PC-9 (cell line): Measurements from ENCODE around the gene PGLYRP2. TPM values are rescaled to one million over a fixed set of nuclear protein-coding genes. Genes with fewer than 3 reads are reported as not detected.

Experiments
- BruUV-seq: library from RNA; stranded (reverse); fragments of 400-500 nt; replicated peaks from 2 replicates; lab custom pipeline; 2021; lab: Mats Ljungman, UMichigan
- CTCF ChIA-PET: fragments of 300-600 bp; sonication (Branson Sonifier 250); formaldehyde crosslinking; loops from one replicate; lab custom pipeline; 2022; ENCODE audit warnings: antibody characterized with exemption; lab: Charles Lee
- POLR2A ChIA-PET: fragments of 300-600 bp; sonication (Branson Sonifier 250); formaldehyde crosslinking; loops from one replicate; lab custom pipeline; 2022; ENCODE audit warnings: antibody characterized with exemption; ENCODE audit not compliant: unreplicated experiment; lab: Charles Lee
- DNase-seq, 2 experiments: peaks; one replicate each; pipeline versions ENCODE4 v3.0.0 to v3.0.0-alpha.2; 2015 to 2022; ENCODE audit warnings: mixed read lengths in 1 of 2
- H2AFZ ChIP-seq: fragments of 200-600 bp; sonication (generic); 2 replicates; pipeline ENCODE4 v1.8.1; 2017; ENCODE audit warnings: antibody characterized with exemption
- H3F3A ChIP-seq: fragments of 200-600 bp; sonication (generic); 2 replicates; pipeline ENCODE4 v1.8.1; 2017; ENCODE audit warnings: antibody characterized with exemption, mild to moderate bottlenecking, low read depth; ENCODE audit not compliant: insufficient read depth
- H3K27ac ChIP-seq: fragments of 200-600 bp; sonication (generic); 2 replicates; pipeline ENCODE4 v1.6.1; 2016; ENCODE audit warnings: mixed run types
- H3K27me3 ChIP-seq: fragments of 200-600 bp; sonication (generic); 2 replicates; pipeline ENCODE4 v1.6.1; 2016; ENCODE audit warnings: low read depth, mixed run types; ENCODE audit not compliant: insufficient read depth
- H3K36me3 ChIP-seq: fragments of 200-600 bp; sonication (generic); 2 replicates; pipeline ENCODE4 v1.6.1; 2016; ENCODE audit warnings: low read depth, mixed run types
- H3K4me1 ChIP-seq: fragments of 200-600 bp; sonication (generic); replicated peaks from 2 replicates; pipeline ENCODE4 v1.6.1; 2016; ENCODE audit warnings: mixed run types; ENCODE audit not compliant: insufficient read depth
- H3K4me2 ChIP-seq: fragments of 200-600 bp; sonication (generic); 2 replicates; pipeline ENCODE4 v1.6.1; 2017; ENCODE audit warnings: mixed run types
- H3K4me3 ChIP-seq: fragments of 200-600 bp; sonication (generic); 2 replicates; pipeline ENCODE4 v1.6.1; 2016; ENCODE audit warnings: mixed run types
- H3K79me2 ChIP-seq: fragments of 200-600 bp; sonication (generic); 2 replicates; pipeline ENCODE4 v1.6.1; 2017; ENCODE audit warnings: low read depth, mixed run types
- H3K9me2 ChIP-seq: fragments of 200-600 bp; sonication (generic); 2 replicates; pipeline ENCODE4 v1.8.1; 2017; ENCODE audit warnings: mild to moderate bottlenecking; ENCODE audit not compliant: insufficient read depth
- H3K9me3 ChIP-seq: fragments of 200-600 bp; sonication (generic); 2 replicates; pipeline ENCODE4 v1.8.1; 2016; ENCODE audit warnings: low read depth; ENCODE audit not compliant: insufficient read depth
- H4K20me1 ChIP-seq: fragments of 200-600 bp; sonication (generic); 2 replicates; pipeline ENCODE4 v1.8.1; 2017; ENCODE audit not compliant: insufficient read depth
- CTCF ChIP-seq: fragments of 200-600 bp; sonication (generic); conservative IDR thresholded peaks from 2 replicates; pipeline ENCODE4 v1.6.1; 2017; ENCODE audit warnings: mixed run types, antibody characterized with exemption, mild to moderate bottlenecking, moderate library complexity
- EZH2 ChIP-seq: fragments of 200-600 bp; sonication (generic); IDR thresholded peaks from 2 replicates; pipeline ENCODE4 v1.8.0; 2017; ENCODE audit warnings: antibody characterized with exemption, low read depth
- intact Hi-C: fragments of 100-400 bp; cut with micrococcal nuclease; formaldehyde crosslinking; loops from one replicate; pipeline ENCODE4 v1.10.0; 2022; ENCODE audit not compliant: unreplicated experiment
- microRNA-seq: library from miRNA; unstranded; fragments of <30 nt; microRNA quantifications from one replicate; pipeline ENCODE4 v1.2.0, GENCODE V29; 2021; ENCODE audit warnings: borderline number of aligned reads, borderline replicate concordance
- total RNA-seq: library from RNA; stranded (reverse); gene quantifications from 2 replicates; pipeline ENCODE4 v1.2.3, GENCODE V29; 2021

The PGLYRP2 gene
- total RNA-seq, 1 experiment from 2014 or later = not detected

- no peak for DNase-seq
- Histone ChIP-seq H3K27me3 (no peaks in the 10 kb centered on the region), H3K27ac (no peak overlapping the region), H3F3A (peaks cover 19% of the 10 kb centered on the region; the same call in 1 of the 2 replicates), H3K9me3 (no peaks in the 10 kb centered on the region), H3K4me1 (peaks cover 17% of the 10 kb centered on the region), H2AFZ (no peak overlapping the region), H3K36me3 (peaks cover 13% of the 10 kb centered on the region), H3K4me3 (no peak overlapping the region), H3K79me2 (peaks cover 25% of the 10 kb centered on the region), H3K4me2 (no peak overlapping the region), H3K9me2 (no peaks in the 10 kb centered on the region), H4K20me1 (peaks cover 18% of the 10 kb centered on the region)
- TF ChIP-seq EZH2 (no peak), CTCF (no peak)
- ChIA-PET POLR2A (no interaction called here), CTCF (no interaction called here)
- no TSS peak for BruUV-seq
- intact Hi-C loops = no loop called here
Observed at GRCh38 chr19:15421136-15421695, 58.1 kb downstream of the PGLYRP2 start.

DNA sequence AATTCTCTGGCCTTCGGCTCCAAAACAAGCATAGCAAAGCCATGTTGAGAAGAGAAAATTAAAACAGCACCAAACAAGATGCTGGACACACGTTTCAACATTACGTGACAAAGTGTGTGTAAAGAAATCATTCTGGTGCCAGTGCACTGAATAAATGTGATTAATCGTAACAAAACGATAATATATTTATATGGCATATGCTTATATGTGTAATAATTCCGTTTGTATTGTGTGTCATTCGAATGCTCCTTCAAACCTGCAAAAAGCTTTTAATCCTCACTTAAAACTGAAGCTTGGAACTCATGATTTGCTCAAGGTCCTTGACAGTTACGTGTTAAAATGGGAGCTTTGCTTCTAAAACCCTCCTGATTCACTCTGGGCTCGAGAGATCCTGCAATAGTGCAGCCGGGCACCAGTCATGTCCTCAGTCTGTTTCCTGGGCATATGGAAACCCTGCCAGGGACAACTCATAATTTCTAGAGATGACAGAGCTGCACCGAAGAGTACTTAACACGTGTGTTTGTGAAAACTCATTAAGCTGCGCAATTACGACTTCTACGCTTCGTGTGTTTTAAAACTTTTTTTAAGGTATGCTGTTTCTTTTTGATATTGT, 59.8 kb downstream of the PGLYRP2 start:
- ChIA-PET CTCF (interaction anchor here (0.6 to 1.9 kb wide), 5 partner anchors 33 to 247 kb away, joined by 3 to 15 read pairs (median 3); partner anchors contain the start of gene AKAP8), POLR2A (interaction anchor here (0.5 to 1.8 kb wide), 8 partner anchors 16 to 913 kb away, joined by 3 to 19 read pairs (median 4); partner anchors contain the start of gene AKAP8)
- peaks cover 42% of the 10 kb centered on the region for H3K79me2 ChIP-seq
- no peak for DNase-seq
- no peaks in the 10 kb centered on the region for H3K9me2 ChIP-seq
- peaks cover 17% of the 10 kb centered on the region for H3K4me1 ChIP-seq
- no peak for TF ChIP-seq EZH2
- peak; percentile 50 for TF ChIP-seq CTCF
- no TSS peak for BruUV-seq
- H3K27ac ChIP-seq = no peak overlapping the region
- peak overlapping the region; percentile 23; the same call in 1 of the 2 replicates for H2AFZ ChIP-seq
- no peaks in the 10 kb centered on the region for H3K27me3 ChIP-seq
- peaks cover 17% of the 10 kb centered on the region; the same call in 1 of the 2 replicates for H3K36me3 ChIP-seq
- H3F3A ChIP-seq = peaks cover 19% of the 10 kb centered on the region; the same call in 1 of the 2 replicates
- H3K4me3 ChIP-seq = peak overlapping the region; percentile 54
- intact Hi-C loops = loop anchor here (1.0 to 5.0 kb wide), 3 partner anchors 41 to 137 kb away; partner anchors contain the start of gene AKAP8
- H3K4me2 ChIP-seq = peak overlapping the region; percentile 92
- H3K9me3 ChIP-seq = no peaks in the 10 kb centered on the region
- H4K20me1 ChIP-seq = peaks cover 35% of the 10 kb centered on the region

Small RNA genes lying within 50 kb of the gene (microRNA-seq; reads per million reads assigned to microRNA genes)
- not detected for gene MIR1470

Other genes starting within 250 kb of the PGLYRP2 start
- gene EPHX3, start 247.1 kb downstream of the PGLYRP2 start, total RNA-seq = 17.7 and 20.1 TPM in 2 replicates
- 109 and 138 TPM in 2 replicates for gene BRD4, start 147.0 kb downstream of the PGLYRP2 start, total RNA-seq
- 39.5 and 43.4 TPM in 2 replicates for gene AKAP8, start 99.7 kb downstream of the PGLYRP2 start, total RNA-seq
- 49.9 and 62.4 TPM in 2 replicates for gene AKAP8L, start 60.5 kb downstream of the PGLYRP2 start, total RNA-seq
- 27.3 and 31.6 TPM in 2 replicates for gene WIZ, start 29.5 kb downstream of the PGLYRP2 start, total RNA-seq
- gene RASAL3, start 15.0 kb downstream of the PGLYRP2 start, total RNA-seq = not detected in 2 replicates
- gene CYP4F22, start 29.0 kb upstream of the PGLYRP2 start, total RNA-seq = not detected in 2 replicates
- gene CYP4F8, start 135.7 kb upstream of the PGLYRP2 start, total RNA-seq = not detected in 2 replicates
- 57.6 and 70.7 TPM in 2 replicates for gene CYP4F3, start 161.4 kb upstream of the PGLYRP2 start, total RNA-seq
- gene CYP4F12, start 193.6 kb upstream of the PGLYRP2 start, total RNA-seq = 5.7 and 8.1 TPM in 2 replicates
- gene OR10H2, start 248.5 kb upstream of the PGLYRP2 start, total RNA-seq = not detected in 2 replicates